ENCODE results near the gene TMEM213.

Gene TMEM213

GRCh38 chr7:138828302-138828701, 30.5 kb downstream of the TMEM213 start:
- TF ChIP-seq EZH2 (optimal IDR thresholded peaks at IDR 0.05; ENCODE audit: low read depth, low read length): no peak
- TF ChIP-seq EZH2phosphoT487 (IDR thresholded peaks at IDR 0.05; ENCODE audit: low read length): no peak
- TF ChIP-seq CTCF (IDR thresholded peaks at IDR 0.05; ENCODE audit: low read length): no peak
- Histone ChIP-seq H3K4me2 (ENCODE audit: low read depth, low read length) (no peak overlapping the region), H3K27ac (ENCODE audit: low read length) (no peak overlapping the region), H3F3A (ENCODE audit: insufficient read depth, low read length) (no peaks in the 10 kb centered on the region), H2AFZ (ENCODE audit: low read length) (no peak overlapping the region), H3K27me3 (replicated peaks; ENCODE audit: insufficient read depth, low read length) (no peaks in the 10 kb centered on the region), H3K79me2 (ENCODE audit: low read length) (no peaks in the 10 kb centered on the region), H3K9me3 (replicated peaks; ENCODE audit: insufficient read depth, low read length) (no peaks in the 10 kb centered on the region), H3K36me3 (replicated peaks; ENCODE audit: insufficient read depth, low read length) (no peaks in the 10 kb centered on the region), H3K9me2 (replicated peaks; ENCODE audit: insufficient read depth, low read length) (no peaks in the 10 kb centered on the region), H3K4me3 (ENCODE audit: low read length) (no peak overlapping the region), H4K20me1 (ENCODE audit: insufficient read depth, low read length) (no peaks in the 10 kb centered on the region), H3K4me1 (ENCODE audit: low read length) (no peaks in the 10 kb centered on the region), H3K9ac (ENCODE audit: low read length) (no peak overlapping the region)
- DNase-seq: no peak

GRCh38 chr7:138829335-138829734, 31.5 kb downstream of the TMEM213 start:
- no peaks in the 10 kb centered on the region for H3K27me3 ChIP-seq (replicated peaks; ENCODE audit: insufficient read depth, low read length)

GRCh38 chr7:138832966-138833365, 35.2 kb downstream of the TMEM213 start:
- DNase-seq: no peak
- Histone ChIP-seq H3K27ac (ENCODE audit: low read length) (no peak overlapping the region), H3K27me3 (replicated peaks; ENCODE audit: insufficient read depth, low read length) (no peaks in the 10 kb centered on the region), H3K9ac (ENCODE audit: low read length) (no peak overlapping the region), H2AFZ (ENCODE audit: low read length) (no peak overlapping the region), H3K9me3 (replicated peaks; ENCODE audit: insufficient read depth, low read length) (no peaks in the 10 kb centered on the region), H4K20me1 (ENCODE audit: insufficient read depth, low read length) (no peaks in the 10 kb centered on the region), H3K9me2 (replicated peaks; ENCODE audit: insufficient read depth, low read length) (no peaks in the 10 kb centered on the region), H3K4me3 (ENCODE audit: low read length) (no peak overlapping the region), H3F3A (ENCODE audit: insufficient read depth, low read length) (no peaks in the 10 kb centered on the region), H3K79me2 (ENCODE audit: low read length) (no peaks in the 10 kb centered on the region), H3K4me1 (ENCODE audit: low read length) (no peaks in the 10 kb centered on the region), H3K36me3 (replicated peaks; ENCODE audit: insufficient read depth, low read length) (no peaks in the 10 kb centered on the region), H3K4me2 (ENCODE audit: low read depth, low read length) (no peak overlapping the region)
- TF ChIP-seq EZH2 (optimal IDR thresholded peaks at IDR 0.05; ENCODE audit: low read depth, low read length): no peak
- TF ChIP-seq CTCF (IDR thresholded peaks at IDR 0.05; ENCODE audit: low read length): no peak

More at GRCh38 chr7:138829335-138829734, 31.5 kb downstream of the TMEM213 start:
- no peaks in the 10 kb centered on the region for H4K20me1 ChIP-seq (ENCODE audit: insufficient read depth, low read length)
- TF ChIP-seq EZH2 (optimal IDR thresholded peaks at IDR 0.05; ENCODE audit: low read depth, low read length) (no peak), EZH2phosphoT487 (IDR thresholded peaks at IDR 0.05; ENCODE audit: low read length) (no peak), CTCF (IDR thresholded peaks at IDR 0.05; ENCODE audit: low read length) (no peak)
- no peaks in the 10 kb centered on the region for H3K9me2 ChIP-seq (replicated peaks; ENCODE audit: insufficient read depth, low read length)
- H3F3A ChIP-seq (ENCODE audit: insufficient read depth, low read length): no peaks in the 10 kb centered on the region
- H3K9ac ChIP-seq (ENCODE audit: low read length): no peak overlapping the region
- H2AFZ ChIP-seq (ENCODE audit: low read length): no peak overlapping the region
- H3K4me3 ChIP-seq (ENCODE audit: low read length): no peak overlapping the region
- no peak for DNase-seq
- no peaks in the 10 kb centered on the region for H3K79me2 ChIP-seq (ENCODE audit: low read length)
- no peaks in the 10 kb centered on the region for H3K9me3 ChIP-seq (replicated peaks; ENCODE audit: insufficient read depth, low read length)
- H3K4me2 ChIP-seq (ENCODE audit: low read depth, low read length): no peak overlapping the region
- H3K27ac ChIP-seq (ENCODE audit: low read length): no peak overlapping the region
- no peaks in the 10 kb centered on the region for H3K4me1 ChIP-seq (ENCODE audit: low read length)
- no peaks in the 10 kb centered on the region for H3K36me3 ChIP-seq (replicated peaks; ENCODE audit: insufficient read depth, low read length)
